ENCODE data around the gene SEPHS2. TPM values are rescaled to one million over a fixed set of nuclear protein-coding genes. Genes with fewer than 3 reads are reported as not detected.
A peak's percentile ranks its signal among the peaks of the same experiment; 100 is the strongest.

The SEPHS2 gene
- polyA plus RNA-seq, 1 experiment: 44.4 TPM

DNA sequence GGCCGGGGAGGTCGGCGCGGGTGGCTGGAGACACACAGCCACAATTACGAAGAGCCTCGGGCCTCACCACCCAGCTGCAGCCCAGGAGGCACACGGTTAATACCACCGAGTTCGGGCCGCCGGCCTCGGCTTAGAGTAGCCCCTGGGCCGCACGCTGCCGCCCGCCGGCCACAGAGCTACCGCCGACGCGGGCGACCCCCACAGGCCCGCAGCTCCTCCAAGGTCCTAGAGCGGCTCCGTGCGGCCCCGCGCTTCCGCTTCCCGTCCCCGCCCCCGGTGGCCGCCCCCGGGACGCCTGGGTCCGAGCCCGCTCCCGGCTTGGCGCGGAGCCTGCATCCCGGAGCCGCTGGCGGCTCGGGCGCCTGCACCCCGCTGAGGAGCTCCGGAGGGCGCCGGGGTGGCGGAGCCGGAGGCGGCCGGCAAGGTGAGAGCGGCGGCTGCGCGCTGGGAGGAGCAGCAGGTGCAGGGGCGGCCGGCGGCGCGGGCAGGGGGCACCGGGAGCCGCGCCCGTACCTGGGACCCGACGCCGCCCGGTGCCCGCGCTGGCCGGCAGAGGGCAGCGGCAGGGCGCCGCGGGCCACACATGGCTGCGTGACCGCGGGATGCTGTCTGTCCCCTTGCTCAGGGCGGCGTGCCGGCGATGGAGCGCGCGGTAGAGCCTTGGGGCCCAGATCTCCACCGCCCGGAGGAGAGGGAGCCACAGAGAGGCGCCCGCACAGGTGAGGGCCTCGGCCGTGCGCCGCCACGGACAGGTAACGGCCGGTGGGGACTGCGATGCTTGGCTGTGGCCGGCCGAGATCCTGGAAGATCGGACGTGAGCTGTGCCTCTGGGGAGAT lies 50.3 kb downstream of the SEPHS2 start, which contains the start of gene ZNF48:
Gene ZNF48 (plus strand): TSS at position 266 of the 837 bp plus-strand sequence. CDS start 375 bp downstream, at position 641.
- TF ChIP-seq, protein P1, sequence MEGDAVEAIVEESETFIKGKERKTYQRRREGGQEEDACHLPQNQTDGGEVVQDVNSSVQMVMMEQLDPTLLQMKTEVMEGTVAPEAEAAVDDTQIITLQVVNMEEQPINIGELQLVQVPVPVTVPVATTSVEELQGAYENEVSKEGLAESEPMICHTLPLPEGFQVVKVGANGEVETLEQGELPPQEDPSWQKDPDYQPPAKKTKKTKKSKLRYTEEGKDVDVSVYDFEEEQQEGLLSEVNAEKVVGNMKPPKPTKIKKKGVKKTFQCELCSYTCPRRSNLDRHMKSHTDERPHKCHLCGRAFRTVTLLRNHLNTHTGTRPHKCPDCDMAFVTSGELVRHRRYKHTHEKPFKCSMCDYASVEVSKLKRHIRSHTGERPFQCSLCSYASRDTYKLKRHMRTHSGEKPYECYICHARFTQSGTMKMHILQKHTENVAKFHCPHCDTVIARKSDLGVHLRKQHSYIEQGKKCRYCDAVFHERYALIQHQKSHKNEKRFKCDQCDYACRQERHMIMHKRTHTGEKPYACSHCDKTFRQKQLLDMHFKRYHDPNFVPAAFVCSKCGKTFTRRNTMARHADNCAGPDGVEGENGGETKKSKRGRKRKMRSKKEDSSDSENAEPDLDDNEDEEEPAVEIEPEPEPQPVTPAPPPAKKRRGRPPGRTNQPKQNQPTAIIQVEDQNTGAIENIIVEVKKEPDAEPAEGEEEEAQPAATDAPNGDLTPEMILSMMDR (IDR thresholded peaks at IDR 0.05; ENCODE audit: insufficient read depth, low read depth, low read length): peak; percentile 16; the same call in 1 of the 2 replicates
- DNase-seq (ENCODE audit: low read depth): peak; percentile 41
- Histone ChIP-seq H3K4me3 (ENCODE audit: low read depth, low read length) (peak within 1 kb of the TSS; percentile 81), H3K27me3 (ENCODE audit: control insufficient read depth, insufficient read depth, low read length) (no peaks in the 10 kb centered on the region), H3K36me3 (ENCODE audit: control insufficient read depth, insufficient read depth, low read length) (peaks cover 4% of the 10 kb centered on the region)
- ChIA-PET CTCF (interaction anchor here (0.9 to 2.1 kb wide), 9 partner anchors 9 to 303 kb away, joined by 3 to 8 read pairs (median 5); partner anchors contain the start of genes ZNF771 and ZNF785), POLR2A (no interaction called here)

DNA sequence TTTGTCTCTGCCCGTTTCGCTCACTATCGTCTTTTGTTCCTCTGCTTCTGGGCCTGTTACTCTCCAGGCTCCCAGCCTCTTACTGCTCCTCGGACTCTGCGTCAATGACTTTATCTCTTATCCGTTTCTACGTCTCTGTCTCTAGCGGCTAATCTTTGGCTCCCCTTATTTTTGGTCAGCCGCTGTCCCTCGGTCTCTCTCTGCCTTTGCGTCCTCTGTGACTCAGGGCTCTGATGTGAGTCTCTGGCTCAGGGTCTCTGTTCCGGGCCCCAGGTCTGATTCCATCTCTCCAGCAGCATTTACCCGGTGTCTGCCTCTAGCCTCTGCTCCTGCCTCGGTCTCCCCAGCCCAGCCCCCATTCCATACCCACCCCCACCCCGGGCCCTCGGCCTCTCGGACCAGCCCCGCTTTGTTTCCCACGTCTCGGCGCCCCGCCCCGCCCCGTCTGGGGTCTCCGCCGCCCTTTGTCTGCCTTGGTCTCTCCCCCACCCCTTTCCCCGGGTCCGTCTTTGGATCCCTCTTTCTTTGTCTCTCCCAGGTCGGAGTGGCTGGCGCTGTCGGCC lies 51.0 kb downstream of the SEPHS2 start:
- DNase-seq (ENCODE audit: low read depth): no peak
- H3K27me3 ChIP-seq (ENCODE audit: control insufficient read depth, insufficient read depth, low read length): no peaks in the 10 kb centered on the region
- CTCF ChIA-PET: interaction anchor here (0.9 to 2.1 kb wide), 8 partner anchors 8 to 302 kb away, joined by 3 to 8 read pairs (median 5); partner anchors contain the start of genes ZNF771 and ZNF785
- POLR2A ChIA-PET: no interaction called here
- TF ChIP-seq, protein P1 (IDR thresholded peaks at IDR 0.05; ENCODE audit: insufficient read depth, low read depth, low read length): no peak
- H3K36me3 ChIP-seq (ENCODE audit: control insufficient read depth, insufficient read depth, low read length): peaks cover 4% of the 10 kb centered on the region
- peak overlapping the region; percentile 81 for H3K4me3 ChIP-seq (ENCODE audit: low read depth, low read length)

Small RNA genes lying within 50 kb of the gene (small RNA-seq; reads per million reads assigned to genes)
- not detected for gene RF00019 (ENCODE audit: insufficient read length, low read depth, low replicate concordance)
- not detected for gene RF00406 (ENCODE audit: insufficient read length, low read depth, low replicate concordance)
- gene RNU7-61P (ENCODE audit: insufficient read length, low read depth, low replicate concordance): not detected

Other genes starting within 250 kb of the SEPHS2 start
- gene SULT1A3, start 246.6 kb downstream of the SEPHS2 start, polyA plus RNA-seq (2011; rRNA removed): 6.2 TPM in 2 replicates
- 0.92 and 0.93 TPM in 2 replicates for gene NPIPB13, start 197.4 kb downstream of the SEPHS2 start, polyA plus RNA-seq (2011; rRNA removed)
- 48.2 and 50.3 TPM in 2 replicates for gene CD2BP2, start 90.6 kb downstream of the SEPHS2 start, polyA plus RNA-seq (2011; rRNA removed)
- gene TBC1D10B, start 75.4 kb downstream of the SEPHS2 start, polyA plus RNA-seq (2011; rRNA removed): 11.3 and 16.5 TPM in 2 replicates
- gene MYL11, start 71.1 kb downstream of the SEPHS2 start, polyA plus RNA-seq (2011; rRNA removed): 0.59 and 0.69 TPM in 2 replicates
- 0.17 and 0.22 TPM in 2 replicates for gene SEPTIN1, start 63.3 kb downstream of the SEPHS2 start, polyA plus RNA-seq (2011; rRNA removed)
- 2.8 and 4.6 TPM in 2 replicates for gene ZNF48, start 50.5 kb downstream of the SEPHS2 start, polyA plus RNA-seq (2011; rRNA removed)
- gene ZNF771, start 38.3 kb downstream of the SEPHS2 start, polyA plus RNA-seq (2011; rRNA removed): 6.8 and 7.9 TPM in 2 replicates
- 27.5 and 33.9 TPM in 2 replicates for gene DCTPP1, start 15.8 kb downstream of the SEPHS2 start, polyA plus RNA-seq (2011; rRNA removed)
- gene ITGAL, start 26.9 kb upstream of the SEPHS2 start, polyA plus RNA-seq (2011; rRNA removed): 0.06 TPM in 2 replicates
- gene ZNF768, start 80.7 kb upstream of the SEPHS2 start, polyA plus RNA-seq (2011; rRNA removed): 14.0 and 17.2 TPM in 2 replicates
- 5.5 and 6.4 TPM in 2 replicates for gene ZNF747, start 89.0 kb upstream of the SEPHS2 start, polyA plus RNA-seq (2011; rRNA removed)
- gene ZNF764, start 112.5 kb upstream of the SEPHS2 start, polyA plus RNA-seq (2011; rRNA removed): 2.3 and 2.6 TPM in 2 replicates
- gene ZNF688, start 125.8 kb upstream of the SEPHS2 start, polyA plus RNA-seq (2011; rRNA removed): 6.3 and 8.8 TPM in 2 replicates
- 6.6 TPM in 2 replicates for gene ZNF785, start 139.8 kb upstream of the SEPHS2 start, polyA plus RNA-seq (2011; rRNA removed)
- 3.6 and 4.1 TPM in 2 replicates for gene ZNF689, start 164.5 kb upstream of the SEPHS2 start, polyA plus RNA-seq (2011; rRNA removed)
- 5.2 TPM in 2 replicates for gene PRR14, start 205.1 kb upstream of the SEPHS2 start, polyA plus RNA-seq (2011; rRNA removed)
- 7.8 and 9.4 TPM in 2 replicates for gene FBRS, start 212.6 kb upstream of the SEPHS2 start, polyA plus RNA-seq (2011; rRNA removed)

Data from BJ (cell line).